ENCODE measurements around the gene SORCS3.

The SORCS3 gene

DNA sequence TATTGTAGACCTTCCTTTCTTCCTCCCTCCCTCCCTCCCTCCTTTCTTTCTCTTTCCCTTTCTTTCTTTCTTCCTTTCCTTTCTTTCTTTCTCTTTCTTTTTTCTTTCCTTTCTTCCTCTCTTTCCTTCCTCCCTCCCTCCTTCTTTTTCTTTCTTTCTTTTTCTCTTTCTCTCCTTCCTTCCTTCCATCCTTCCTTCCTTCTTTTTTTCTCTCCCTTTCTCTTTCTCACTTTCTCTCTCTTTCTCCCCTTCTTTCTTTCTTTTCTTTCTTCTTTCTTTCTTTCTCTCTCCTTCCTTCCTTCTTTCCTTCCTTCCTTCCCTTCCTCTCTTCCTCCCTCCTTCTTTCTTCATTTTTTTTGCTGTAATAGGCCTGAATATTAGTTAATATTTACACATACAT lies 638.0 kb downstream of the SORCS3 start:
- no peak for DNase-seq

DNA sequence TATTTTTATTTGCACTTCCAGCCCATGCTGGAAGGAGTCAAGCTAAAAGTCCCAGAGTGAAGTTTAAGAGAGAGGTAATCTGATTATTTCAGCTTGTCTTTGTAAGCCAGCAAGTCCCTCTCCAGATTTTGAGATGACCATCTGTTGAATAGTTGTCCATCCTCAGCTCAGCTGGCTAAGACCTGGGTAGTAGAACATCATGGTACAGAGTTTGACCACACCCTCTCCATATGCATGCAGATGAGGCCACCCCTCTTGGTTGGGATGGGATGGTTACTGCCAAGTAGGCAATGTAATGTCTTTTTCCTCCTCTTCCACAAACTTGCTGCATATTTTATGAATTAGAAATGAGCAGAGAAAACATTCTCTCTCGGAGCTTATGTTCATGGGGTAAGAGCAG lies 639.8 kb downstream of the SORCS3 start:
- DNase-seq = no peak

DNA sequence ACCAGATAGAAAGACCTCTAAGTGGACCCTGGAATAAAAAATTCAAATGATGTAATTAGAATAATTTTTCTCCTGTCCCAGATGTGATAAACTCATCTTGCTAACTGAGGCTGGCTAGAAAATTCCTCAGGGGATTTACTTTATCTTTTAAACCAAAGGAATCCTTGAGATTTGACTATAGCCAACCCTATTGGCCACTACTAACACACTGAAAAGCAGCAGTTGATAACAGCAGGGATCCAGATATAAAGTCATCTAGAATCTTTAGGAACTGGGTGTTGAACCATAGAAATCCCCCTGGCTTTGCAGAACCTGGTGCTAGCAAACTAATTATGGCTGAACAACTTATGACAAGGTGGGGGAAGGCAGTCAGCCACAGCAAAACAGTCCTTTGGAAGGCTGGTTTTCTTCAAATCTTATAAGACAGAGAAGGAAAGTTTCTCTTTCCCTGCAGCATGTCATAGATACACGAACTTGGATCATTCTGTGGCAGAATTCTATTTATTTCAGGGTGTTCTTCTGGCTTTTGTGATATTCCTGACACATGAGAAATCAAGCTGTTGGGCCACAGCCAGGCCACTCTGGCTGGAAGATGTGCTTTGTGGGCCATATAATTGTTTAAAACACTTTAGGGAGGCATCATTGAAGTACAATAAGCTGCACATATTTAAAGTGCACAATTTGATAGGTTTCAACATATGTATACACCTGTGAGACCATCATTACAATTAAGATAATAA lies 643.6 kb downstream of the SORCS3 start:
- no peak for DNase-seq

DNA sequence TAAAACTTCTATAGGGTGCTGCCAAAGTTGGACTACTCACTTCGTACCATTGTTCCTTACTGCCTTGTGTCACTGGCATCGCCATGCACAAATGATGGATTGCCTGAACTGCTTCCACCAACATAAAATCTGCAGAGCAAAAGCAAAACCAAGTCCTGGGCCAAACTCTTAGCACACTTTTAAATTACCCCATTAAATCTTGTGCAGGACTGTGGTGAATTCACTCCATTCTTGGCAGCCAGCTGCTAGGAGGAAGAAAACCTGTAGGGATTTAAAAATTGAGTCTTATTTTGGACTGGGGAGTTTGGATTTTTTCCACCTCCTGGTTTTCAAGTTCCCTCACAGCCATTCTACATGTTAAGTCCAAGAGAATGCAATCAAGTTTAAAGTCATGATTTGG lies 646.9 kb downstream of the SORCS3 start:
- DNase-seq = no peak

DNA sequence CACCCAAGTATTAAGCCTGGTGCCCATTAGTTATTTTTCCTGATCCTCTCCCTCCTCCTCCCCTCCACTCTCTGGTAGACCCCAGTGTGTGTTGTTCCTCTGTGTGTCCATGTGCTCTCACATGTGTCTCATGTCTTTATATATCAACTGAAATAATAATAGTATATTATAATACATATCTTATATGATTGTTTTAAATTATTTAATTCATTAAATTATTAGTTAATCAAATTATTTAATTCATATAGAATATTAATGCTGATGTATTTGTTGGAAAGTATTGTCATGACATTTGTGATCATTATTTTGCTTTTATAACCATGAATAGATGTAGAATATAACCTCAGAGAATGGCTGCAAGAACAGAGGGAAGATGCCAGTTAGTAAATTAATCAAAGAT lies 647.5 kb downstream of the SORCS3 start:
- no peak for DNase-seq

DNA sequence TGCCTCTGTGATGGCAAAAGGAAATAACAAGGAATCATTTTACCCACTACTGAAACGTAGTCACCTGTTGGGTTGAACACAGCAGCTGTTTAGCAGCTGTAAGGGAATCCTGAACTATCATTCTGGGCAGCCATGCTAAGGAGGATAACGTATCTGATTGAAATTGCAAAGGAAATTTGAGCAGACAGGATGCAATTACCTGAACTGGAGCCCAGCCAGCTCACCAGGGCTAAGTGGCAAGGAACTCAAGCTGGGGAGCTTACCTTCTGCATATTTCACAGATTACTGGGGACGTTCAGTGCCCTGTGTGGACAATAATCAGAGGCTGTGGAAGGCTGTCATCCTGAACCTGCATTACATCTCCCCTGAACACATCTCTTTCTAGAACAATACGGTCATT lies 650.5 kb downstream of the SORCS3 start:
- no peak for DNase-seq

DNA sequence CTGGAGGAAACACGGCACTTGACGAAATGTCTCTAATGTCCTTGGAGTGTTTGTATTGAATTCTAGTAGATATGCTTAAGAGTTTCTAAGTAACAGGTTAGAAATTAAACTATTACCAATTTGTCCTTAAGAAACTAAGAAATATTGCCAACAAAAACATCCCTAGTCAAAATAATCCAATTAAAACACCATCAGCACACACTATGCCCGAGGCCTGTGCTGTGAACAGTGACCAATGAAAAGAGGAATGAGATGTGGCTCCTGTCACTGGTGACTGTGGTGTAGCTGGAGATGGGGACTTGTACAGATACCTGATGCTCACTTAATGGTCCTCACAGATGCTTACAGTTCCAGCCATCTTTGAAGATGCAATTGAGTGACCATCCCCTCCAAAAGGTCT lies 651.1 kb downstream of the SORCS3 start:
- no peak for DNase-seq
